Fibroblast of skin of abdomen (primary cell): ENCODE results near the gene CCNY.
A peak's percentile ranks its signal among the peaks of the same experiment; 100 is the strongest.
"Not testable (repeated sequence)": the region's sequence is repeated elsewhere in the genome, so short reads cannot be mapped to it uniquely, and the experiment has no call there.

Experiments
- DNase-seq: peaks from one replicate; pipeline ENCODE4 v3.0.0-alpha.2; 2013

The CCNY gene

DNA sequence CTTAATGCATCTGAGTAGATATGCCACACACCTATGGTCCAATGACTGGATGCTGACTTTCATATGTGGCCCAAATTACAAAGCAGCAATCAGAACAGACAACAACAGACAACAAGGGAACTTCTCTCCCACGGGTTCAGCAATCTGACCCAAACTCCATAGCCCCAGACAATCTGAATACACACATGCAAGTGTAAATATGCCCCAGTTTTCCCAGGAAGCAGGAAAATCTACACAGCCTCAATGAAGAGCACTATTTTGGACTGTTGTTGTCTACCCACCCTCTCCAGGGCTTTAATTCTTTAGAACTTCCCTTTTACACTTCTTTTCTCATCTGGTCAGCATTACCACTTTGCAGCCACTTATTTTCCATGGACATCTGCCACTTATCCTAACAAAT is 2.0 kb upstream of the CCNY start:
- no peak for DNase-seq

DNA sequence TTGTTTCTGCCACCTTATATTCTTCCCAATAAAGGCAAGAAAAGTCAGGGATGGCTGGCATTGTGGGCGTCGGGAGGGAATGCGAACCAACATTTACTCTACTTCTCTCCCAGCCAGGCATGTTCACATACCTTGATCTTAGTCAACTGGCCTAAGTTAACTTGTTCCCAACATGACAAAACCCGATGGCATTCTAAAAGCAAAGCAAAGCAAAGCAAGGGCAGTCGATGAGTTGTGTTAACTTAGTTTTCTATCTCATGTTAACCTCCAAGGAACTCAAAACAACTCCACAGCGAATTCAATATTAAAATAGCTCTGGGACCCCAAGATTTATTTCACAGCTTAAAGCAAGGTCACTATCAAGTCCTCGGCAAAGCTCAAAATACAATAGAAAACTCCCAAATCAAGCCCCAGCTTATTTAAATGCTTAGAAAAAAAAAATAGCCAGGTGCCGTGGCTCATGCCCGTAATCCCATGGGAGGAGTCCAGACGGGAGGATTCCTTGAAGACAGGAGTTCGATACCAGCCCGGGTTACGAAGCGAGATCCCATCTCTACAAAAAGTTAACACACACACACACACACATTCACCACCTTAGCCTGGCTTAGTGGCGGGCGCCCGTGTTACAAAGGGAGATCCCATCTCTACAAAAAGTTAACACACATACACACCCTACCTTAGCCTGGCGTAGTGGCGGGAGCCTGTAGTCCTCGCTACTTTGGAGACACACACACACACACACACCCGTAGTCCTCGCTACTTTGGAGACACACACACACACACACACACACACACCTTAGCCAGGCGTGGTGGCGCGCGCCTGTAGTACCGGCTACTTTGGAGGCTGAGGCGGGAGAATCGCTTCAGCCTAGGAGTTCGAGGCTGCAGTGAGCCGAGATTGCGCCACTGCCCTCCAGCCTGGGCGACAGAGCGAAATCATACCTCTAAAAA is 901 bp upstream of the CCNY start:
- no peak for DNase-seq

DNA sequence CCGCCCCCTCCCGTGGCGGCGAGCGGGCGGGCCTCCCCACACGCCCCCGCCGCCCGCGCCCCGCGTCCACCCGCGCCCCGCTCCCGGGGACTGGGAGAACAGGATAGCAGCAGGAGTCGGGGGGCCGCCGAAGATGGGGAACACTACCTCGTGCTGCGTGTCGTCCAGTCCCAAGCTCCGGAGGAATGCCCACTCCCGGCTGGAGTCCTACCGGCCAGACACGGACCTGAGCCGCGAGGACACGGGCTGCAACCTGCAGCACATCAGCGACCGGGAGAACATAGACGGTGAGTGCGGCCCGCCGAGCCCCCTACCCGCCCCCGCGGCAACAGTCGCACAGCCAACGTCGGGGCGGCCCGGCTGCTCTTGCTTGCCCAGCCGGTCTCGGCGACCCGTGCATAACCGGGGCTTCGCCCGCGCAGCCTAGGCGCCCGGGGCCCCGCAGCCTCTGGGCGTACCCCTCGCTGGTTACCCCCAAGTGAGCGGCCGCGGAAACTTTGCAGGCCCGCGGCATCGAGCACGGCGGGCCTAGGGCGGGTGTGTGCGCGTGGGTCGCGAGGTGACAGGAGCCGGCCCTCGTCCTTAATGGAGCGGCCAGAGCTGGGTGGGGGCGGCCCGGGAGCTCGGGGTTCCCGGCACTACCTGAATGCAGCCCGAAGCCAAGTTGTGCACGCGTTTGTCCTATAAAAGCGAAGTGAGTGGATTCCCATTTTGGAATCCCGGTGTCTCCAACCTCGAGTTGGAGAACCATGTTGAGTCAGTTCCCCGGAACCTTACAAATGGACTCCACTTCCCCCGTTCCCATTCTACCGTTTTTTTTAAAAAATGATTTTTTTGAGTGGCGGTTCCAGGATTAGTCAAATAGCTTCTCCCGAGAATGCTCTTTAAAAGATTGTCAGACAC is 863 bp downstream of the CCNY start:
- DNase-seq: no peak

DNA sequence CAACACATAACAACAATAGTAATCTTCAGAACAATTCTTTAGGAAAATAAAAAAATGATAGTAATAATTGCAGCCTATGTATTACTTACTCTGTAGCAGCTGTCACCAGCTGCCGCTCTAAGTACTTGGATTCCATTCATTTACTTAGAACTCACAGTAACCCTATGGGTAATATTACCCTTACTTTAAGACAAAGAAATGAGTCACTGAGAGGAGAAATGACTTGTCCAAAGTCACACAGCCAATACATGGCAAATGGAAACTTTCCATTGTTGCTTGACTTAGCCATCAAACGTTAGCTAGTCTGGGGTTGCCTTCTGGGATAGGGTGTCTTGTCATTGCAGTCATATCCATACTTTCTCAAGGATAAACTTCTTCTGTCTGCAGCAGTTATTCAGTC is 3.6 kb downstream of the CCNY start:
- DNase-seq: no peak

DNA sequence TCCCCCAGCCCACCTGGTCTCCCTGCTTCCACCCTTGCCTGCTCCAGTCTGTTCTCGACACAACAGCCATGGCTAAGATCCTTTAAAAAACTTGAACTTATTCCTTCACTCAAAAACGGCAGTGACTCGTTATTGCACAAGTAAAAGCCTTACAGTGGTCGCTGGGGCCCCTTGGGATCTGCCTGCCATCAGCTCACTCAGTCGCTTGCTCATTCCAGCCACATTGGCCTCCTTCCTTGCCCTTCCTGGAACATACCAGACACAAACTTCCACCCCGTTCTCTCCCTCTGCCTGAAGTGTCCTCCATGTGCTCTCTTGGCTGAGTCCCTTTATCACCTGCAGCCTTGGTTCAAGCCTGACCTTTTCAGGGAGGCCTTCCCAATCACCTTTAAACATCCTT is 4.7 kb downstream of the CCNY start:
- peak; percentile 41 for DNase-seq

DNA sequence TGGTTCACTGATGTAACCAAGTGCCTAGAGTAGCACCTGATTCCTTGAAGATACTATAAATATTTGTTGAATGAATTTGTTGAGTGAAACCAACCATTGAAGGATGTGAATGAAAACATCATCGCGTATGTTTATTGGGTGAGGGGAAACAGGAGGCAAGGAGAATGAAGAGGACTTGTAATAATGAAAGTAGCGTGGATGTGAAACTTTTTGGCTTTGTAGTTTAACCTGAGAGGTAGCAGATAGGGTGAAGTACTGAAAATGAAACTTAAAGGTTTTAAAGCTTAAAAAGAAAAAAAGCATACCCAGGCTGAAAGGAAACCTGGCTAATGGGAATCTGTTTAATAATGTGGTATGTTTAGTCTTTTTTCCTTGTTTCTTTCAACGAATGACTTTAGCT is 5.2 kb downstream of the CCNY start:
- DNase-seq: no peak

DNA sequence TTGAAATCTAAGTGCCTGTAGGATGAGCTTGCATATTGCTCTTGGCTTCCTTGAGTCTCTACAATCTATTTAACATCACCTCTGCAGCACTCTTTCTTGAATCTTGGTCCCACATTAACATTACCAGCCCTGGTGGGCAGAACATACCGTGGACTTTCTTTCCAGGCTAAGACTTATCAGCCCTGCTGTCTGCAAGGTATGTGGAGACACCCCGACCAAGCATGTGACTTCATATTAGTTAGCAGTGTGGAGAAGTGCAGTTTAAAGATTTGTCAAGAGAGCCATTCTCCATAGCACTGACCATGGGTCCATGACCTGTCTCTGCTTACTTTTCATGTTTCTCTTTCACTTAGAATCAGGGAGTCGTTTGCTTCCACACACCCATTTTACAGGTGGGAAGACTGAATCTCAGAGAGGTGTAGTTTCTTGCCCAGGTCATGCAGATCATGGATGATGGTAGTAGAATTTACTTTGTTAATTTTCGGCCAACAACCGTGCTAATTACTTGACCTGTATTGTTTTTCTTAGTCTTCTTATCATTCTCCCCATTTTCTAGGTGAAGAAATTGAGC is 6.0 kb downstream of the CCNY start:
- DNase-seq: no peak

DNA sequence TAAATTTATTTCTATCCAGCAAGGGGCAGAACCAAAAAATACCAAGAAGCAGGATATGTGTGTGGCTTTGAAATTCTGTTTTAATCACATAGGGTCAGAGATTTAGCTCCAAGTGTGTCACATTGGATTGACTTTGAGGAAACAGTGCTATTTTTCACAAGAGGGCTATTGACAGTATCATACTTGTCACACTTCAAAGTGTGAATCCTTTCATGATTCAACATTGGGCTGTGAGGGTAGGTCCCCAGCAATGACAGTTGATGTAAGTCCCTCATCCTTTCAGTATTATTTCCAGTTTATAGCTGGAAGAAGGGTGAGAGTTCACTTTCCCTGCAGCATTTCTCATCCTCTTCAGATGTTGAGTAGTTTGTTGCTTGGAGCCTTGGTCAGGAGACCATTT is 7.4 kb downstream of the CCNY start:
- no peak for DNase-seq

DNA sequence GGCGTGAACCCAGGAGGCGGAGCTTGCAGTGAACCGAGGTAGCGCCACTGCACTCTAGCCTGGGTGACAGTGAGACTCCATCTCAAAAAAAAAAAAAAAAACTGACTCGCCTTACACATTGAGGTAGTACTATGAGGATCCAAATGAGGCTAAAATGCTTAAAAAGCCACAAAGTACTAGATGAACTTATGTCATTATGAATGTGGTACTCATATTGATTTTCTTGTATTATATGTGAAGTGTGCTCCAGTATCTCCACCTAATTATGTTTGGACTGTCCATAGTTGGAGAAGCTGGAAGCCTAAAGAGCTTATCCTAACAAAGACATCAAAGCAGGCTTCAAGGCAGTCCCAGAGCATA is 9.1 kb downstream of the CCNY start:
- DNase-seq: no peak

DNA sequence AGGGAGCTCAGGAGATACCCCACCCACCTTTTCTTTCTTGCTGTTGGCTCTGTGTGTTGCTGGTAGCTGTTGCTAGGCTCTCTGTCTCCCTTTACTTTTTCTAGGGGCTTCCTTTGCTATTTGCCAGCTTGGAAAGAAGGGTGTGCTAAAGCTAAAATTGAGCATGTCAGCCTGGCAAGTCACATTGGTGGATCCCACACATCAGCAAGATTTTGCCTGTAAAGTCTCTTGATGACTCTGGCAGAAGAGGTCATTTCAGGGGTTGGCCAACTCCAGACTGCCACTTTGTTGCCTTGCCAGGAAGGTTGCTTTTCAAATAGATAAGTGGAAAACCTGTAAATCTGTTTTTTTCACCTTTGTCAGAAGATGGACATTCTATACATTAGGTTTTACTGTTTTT is 9.9 kb downstream of the CCNY start:
- no peak for DNase-seq

DNA sequence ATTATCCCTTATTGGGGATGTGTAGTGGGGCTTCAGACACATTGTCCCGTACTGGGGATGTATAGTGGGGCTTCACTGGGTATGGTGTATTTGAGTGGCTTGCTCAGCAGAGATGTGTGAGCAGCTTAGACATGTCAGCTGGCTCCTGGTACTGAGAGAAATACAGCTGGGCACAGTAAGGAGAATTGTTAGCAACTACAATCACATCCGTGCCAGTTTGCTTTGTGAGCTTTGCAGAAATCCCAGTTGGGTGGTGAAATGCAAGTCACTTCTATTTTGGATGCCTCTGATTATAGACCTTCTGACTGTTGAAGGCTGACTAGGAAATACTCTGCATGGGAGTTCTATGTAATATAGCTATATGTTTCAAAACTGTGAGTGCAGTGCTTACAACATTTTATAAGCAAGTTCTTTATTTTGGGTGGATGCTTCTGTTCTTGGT is 10.8 kb downstream of the CCNY start:
- DNase-seq: no peak

DNA sequence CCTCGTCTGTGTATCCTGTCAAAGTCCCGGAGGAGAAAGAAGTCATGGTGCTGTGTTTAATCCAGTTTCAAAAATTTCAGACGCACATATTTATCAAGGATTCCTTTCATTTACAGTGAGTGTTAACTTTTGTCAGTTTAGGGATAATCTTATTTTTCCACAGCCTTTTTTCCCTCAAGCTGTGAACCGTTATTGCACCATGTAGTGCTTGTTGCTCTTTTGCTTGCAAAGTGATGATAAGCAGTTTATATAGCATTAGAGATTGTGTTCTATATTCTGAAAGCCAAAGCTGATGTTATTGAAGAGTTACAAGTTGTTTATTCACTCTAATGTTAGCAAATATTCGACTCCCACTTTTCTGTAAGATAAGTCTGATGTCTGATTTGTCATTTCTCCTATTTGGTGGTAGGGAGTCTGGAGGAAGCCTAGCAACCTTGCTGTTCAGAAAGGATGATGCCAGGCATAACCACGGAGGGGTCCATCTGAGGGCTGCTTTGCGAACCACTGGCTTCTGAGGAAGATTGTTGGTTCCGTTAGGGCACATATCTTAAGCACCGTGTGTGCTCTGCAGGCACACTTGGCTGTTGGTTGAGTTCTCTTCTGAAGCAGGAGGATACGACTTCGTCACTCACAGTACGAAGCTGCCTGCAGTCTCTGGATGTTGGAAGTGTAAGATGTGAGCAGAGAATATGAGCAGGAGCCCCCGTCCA is 11.7 kb downstream of the CCNY start:
- no peak for DNase-seq

DNA sequence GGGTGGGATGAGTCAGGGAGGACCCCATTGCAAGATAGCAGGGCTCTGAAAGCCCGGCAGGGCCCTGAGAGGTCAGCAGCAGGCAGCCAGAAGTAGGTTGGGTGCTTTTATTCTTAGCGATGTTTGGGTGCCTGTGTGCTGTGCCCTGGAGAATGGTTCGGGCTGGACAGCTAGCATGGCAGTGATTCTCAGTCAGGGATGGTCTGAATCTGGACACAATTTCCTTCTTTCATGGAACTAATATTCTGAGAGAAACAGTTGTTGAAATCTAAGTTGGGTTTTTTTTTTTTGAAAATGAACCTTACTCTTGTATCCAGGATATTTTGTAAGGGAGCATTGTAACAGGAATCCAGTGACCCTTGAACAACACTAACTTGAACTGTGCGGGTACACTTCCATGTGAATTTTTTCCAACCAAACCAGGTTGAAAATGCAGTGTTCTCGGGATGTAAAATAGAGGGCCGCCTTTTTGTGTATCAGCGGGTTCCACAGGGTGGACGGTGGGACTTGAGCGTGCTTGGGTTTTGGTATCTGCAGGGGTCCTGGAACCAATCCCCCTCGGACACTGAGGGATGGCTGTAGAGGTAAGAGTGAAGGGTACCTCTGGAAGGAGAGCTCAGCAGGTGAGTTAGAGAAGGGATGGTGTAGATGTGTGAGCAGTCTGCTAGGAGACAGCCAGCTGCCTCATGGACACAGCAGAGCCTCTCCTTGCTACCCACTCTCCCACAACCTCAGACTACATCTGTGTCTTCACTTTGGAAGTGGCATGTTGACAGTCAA is 12.5 kb downstream of the CCNY start:
- no peak for DNase-seq

DNA sequence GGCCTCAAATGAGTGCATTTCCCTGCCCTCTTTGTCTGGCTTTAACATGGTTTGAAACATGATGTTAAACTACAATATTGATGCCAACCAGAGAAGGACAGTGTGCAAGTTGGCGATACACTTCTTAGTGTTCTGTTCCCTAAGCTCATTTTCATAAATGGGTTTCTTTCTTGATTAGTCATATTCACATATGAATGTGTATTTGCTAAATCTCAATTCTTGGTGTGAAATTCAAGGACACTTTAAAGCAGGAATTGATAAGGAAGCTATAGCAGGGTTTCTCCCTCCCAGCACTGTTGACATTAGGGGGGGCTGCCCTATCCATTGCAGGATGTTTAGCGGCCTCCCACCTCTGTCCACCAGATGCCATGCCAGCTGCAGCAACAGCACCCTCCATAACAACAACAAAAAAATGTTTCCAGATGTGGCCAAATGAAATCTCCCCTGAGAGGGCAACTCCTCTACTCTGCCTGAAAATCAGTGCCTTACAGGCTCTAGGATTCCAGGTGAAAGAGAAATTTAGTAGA is 13.1 kb downstream of the CCNY start:
- DNase-seq: no peak

DNA sequence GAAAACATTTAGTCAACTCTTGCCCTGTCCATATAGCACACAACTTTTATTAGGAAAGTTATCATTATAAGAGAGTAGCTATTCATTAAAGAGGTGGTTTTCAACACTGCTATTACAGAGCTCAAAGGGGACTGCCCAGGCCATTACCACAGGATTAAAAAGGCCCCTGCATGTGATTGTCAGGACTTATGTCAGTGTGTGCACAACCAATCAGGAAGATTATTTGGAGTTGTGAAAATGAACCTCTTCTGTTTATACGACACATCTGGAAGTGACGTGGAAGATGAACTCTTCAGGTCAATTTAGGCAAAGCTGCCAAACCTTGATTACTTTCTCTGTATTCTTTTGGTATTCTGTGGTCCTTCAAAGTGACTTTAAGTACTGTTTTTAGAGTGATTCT is 14.7 kb downstream of the CCNY start:
- DNase-seq: no peak

DNA sequence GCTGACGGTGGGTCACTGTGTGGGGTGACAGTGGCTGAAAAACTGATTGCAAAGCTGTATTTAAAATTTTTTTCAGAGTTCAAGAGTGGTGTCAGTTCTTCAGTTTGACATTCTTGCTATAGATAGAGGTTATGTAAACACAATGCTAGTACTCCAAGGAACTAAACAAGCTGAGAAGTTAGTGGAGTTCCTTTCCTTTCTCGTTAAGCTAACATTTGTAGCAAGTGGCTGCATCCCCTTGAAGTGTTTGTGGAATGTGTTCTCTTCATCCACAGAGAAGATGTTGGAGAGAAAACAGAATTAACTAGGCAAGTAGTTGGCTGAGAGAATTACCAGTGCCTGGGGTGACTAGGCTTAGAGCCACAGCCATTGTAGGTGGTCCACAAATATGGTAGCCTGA is 15.8 kb downstream of the CCNY start:
- no peak for DNase-seq

DNA sequence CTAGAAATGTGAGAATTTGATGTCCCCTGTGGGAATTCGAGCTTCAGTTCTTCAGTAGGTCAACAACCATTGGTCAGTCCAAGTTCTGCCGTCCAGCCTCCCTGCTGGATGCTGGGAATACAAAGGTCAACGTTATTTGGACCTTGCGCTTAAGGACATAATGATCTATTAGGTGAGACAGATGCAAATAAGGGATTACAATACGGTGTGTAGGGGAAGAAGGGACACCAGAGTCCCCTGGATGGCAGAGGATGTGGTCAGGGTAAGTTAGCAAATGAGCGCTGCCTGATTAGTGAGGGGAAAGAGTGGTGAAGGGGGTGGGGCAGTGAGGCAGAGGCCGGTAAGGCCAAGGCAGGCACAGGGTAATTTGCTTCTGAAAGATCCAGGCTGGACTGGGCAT is 16.2 kb downstream of the CCNY start:
- no peak for DNase-seq

DNA sequence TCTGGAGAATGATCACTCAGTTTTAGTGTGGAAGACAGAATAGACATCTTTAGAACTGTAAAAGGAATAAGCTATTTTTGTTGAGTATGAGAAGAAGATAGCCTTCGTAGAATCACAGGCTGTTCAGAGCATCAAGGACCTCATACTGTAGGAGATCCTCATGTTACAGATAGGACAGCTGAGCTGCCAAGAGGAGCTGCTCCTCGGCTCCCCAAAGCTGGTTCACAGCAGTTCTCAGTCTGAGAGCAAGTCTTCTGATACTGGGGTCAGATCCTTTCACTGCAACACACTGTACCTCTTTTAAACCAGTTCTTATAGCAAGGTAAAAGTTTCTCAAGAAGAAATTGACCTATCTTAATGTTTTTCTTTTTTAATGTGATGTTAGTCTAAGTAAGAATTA is 17.1 kb downstream of the CCNY start:
- no peak for DNase-seq

DNA sequence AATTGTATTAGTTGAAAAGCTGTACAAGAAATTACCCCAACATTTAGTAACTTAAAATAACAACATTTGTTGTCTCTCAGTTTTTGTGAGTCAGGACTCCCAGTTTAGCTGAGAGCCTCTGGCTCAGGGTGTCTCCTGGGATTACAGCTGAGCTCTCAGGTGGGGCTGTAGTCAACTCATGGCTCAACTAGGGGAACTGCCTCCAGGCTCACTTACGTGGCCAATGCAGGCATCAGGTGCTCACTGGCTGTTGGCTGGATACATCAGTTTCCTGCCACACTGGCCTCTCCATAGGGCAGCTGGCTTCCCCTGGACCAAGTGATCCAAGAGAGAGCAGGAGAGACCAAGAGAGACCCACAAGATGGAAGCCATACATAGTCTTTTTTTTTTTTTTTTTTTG is 17.5 kb downstream of the CCNY start:
- DNase-seq: no peak

DNA sequence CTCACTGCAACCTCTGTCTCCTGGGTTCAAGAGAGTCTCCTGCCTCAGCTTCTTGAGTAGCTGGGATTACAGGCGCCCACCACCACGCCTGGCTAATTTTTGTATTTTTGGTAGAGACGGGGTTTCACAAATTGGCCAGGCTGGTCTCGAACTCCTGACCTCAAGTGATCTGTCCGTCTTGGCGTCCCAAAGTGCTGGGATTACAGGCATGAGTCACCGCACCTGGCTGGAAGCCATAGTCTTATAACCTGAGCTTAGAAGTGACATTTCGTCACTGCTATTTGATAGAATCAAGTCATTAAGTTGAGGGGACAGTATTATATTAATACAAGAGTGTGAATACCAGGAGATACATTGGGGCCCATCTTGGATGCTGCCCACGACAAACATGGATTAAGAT is 17.9 kb downstream of the CCNY start:
- DNase-seq: not testable (repeated sequence)

DNA sequence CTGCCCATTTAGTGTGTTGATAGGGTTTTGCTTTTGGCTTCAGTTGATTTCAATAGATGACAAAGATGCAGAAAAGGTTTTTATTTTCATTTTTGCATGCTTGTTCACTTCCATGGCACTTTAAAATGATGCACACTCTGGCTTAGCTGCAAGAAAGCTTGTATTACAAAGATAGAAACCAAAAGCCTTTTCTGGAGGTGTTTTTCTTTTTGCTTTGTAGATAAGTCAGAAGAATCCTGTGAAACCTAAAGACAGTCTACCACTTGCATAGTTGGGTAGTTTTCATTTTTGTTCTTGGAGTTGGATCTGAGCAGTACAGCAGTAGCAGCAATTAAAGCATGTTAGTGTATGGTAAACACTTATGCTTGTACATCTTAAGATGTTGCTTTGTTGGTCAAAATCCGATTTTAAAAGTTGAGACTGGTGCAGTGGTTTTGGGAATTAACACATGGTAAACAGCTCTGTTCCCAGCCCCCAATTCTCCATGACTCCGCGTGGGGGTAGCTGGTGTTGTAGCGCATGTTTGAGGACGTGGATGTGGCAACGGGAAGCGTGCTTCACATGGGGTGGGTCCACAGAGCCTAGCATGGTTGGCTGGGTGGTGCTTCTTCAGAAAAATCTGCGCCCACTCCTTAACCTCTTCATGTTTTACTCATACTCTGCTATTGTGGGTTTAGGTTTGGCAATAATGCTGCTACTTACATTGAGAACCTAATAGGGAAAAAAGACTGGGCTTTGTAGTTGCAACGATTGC is 19.8 kb downstream of the CCNY start:
- DNase-seq: no peak
